Stomach (tissue), 4 donors: Measurements from ENCODE around the gene SNTG2.

ENCODE experiments used
- CTCF ChIP-seq, 7 experiments: fragments of 450-650 bp in 4 of 7; fragments of 200-600 bp in 3 of 7; sonication (generic) in 3 of 7; IDR thresholded peaks; one replicate each; pipeline ENCODE4 v1.5.1; 2016 to 2019; ENCODE audit warnings: antibody characterized with exemption in 7 of 7, control low read depth in 2 of 7, mild to moderate bottlenecking in 1 of 7
- POLR2AphosphoS5 ChIP-seq, 3 donors: sonication (generic); formaldehyde crosslinking; IDR thresholded peaks; one replicate each; pipeline ENCODE4 v1.6.1; 2016; ENCODE audit warnings: antibody characterized with exemption in 3 of 3

- TF ChIP-seq CTCF (IDR thresholded peaks at IDR 0.05) (no peak), POLR2AphosphoS5 (IDR thresholded peaks at IDR 0.05) (no peak)
These were observed 187.3 kb downstream of the SNTG2 start for GRCh38 chr2:1137913-1138391.
